ENCODE measurements around the gene PANK2. TPM values are rescaled to one million over a fixed set of nuclear protein-coding genes. Genes with fewer than 3 reads are reported as not detected.
"Not testable (repeated sequence)": the region's sequence is repeated elsewhere in the genome, so short reads cannot be mapped to it uniquely, and the experiment has no call there.

The PANK2 gene
- total and polyA plus RNA-seq, 4 donors, result 21.4 to 53.2 (median 45.5) TPM

DNA sequence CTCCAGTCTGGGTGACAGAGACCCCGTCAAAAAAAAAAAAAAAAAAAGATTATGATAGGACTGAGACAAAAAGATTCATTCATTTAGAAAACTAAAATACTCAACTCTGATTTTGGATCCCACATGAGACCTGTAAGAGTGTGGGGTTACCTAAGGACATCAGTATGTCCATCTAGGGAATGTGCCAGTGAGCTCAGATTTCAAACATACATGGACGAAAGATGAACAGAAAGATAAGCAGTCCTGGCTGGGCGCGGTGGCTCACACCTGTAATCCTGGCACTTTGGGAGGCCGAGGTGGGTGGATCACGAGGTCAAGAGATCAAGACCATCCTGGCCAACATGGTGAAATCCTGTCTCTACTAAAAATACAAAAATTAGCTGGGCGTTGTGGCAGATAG lies 57.5 kb downstream of the PANK2 start:
- H3K27me3 ChIP-seq (ENCODE audit: control insufficient read depth in 1 of 2, insufficient read depth in 2 of 2, low read length in 1 of 2); intact Hi-C loops (cut with DNase I); H3K9me3 ChIP-seq (ENCODE audit: control insufficient read depth, low read length); H3K4me3 ChIP-seq (ENCODE audit: low read length in 2 of 2); H3K4me1 ChIP-seq (ENCODE audit: control insufficient read depth in 1 of 2, insufficient read depth in 2 of 2, low read length in 2 of 2); DNase-seq; H3K36me3 ChIP-seq (ENCODE audit: control insufficient read depth in 1 of 2, insufficient read depth in 2 of 2, low read length in 1 of 2); H3K27ac ChIP-seq (ENCODE audit: low read depth in 1 of 2, low read length in 2 of 2); ATAC-seq (ENCODE audit: low FRiP score): not testable (repeated sequence)
- 87 to 91% methylated on average over 7 of the region's 7 CpGs for WGBS, 2 donors

DNA sequence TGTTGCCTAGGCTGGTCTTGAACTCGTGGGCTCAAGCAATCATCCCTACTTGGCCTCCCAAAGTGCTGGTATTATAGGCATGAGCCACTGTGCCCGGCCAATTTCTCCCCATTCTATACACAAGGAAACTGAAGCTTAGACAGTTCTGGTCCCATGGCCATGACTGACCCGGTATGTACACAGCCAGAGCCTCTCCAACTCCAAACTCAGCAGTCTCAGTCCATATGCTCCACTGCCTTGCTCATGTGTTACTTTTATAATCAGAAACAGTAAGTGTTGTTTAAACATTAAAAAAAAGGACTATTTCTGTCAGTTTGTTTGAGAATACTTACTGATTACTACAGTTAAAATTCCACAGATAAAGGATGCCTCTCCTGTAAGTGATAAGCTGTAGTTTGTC lies 75.5 kb downstream of the PANK2 start:
- Histone ChIP-seq H3K9me3 (ENCODE audit: control insufficient read depth, low read length) (no peaks in the 10 kb centered on the region), H3K4me1 (ENCODE audit: control insufficient read depth in 1 of 2, insufficient read depth in 2 of 2, low read length in 2 of 2) (no peaks in the 10 kb centered on the region), H3K36me3 (ENCODE audit: control insufficient read depth in 1 of 2, insufficient read depth in 2 of 2, low read length in 1 of 2) (peaks cover 0 to 1% of the 10 kb centered on the region in 2 donors), H3K4me3 (ENCODE audit: low read length in 2 of 2) (no peak overlapping the region), H3K27me3 (ENCODE audit: control insufficient read depth in 1 of 2, insufficient read depth in 2 of 2, low read length in 1 of 2) (no peaks in the 10 kb centered on the region), H3K27ac (ENCODE audit: low read depth in 1 of 2, low read length in 2 of 2) (no peak overlapping the region)
- WGBS, 2 donors, result 71 to 85% methylated on average over 3 of the region's 3 CpGs
- ATAC-seq (ENCODE audit: low FRiP score) (no peak), DNase-seq (no peak)
- intact Hi-C loops (cut with DNase I), result no loop called here

DNA sequence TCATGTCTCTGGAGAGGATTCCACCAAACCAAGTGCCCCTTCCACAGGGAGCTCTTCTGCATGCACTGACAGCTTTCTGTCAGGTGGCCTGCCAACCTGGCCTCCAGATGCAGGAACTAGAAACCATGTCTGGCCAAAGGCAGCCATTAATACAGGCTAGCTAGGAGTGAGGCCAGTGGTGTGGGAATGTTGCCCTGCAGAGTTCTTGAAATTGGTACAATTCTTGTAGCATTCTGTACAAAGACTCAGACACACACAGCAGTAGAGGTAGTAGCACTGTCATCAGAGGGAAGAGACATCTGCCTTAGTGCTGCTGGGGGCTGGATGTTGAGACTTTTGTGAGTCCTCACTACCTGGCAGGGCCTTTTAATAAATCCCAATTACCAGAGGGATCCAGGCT lies 77.4 kb downstream of the PANK2 start:
- DNase-seq (no peak), ATAC-seq (ENCODE audit: low FRiP score) (no peak)
- H3K9me3 ChIP-seq (ENCODE audit: control insufficient read depth, low read length), result no peaks in the 10 kb centered on the region
- no peaks in the 10 kb centered on the region for H3K27me3 ChIP-seq (ENCODE audit: control insufficient read depth in 1 of 2, insufficient read depth in 2 of 2, low read length in 1 of 2)
- H3K36me3 ChIP-seq (ENCODE audit: control insufficient read depth in 1 of 2, insufficient read depth in 2 of 2, low read length in 1 of 2), result peaks cover 0 to 1% of the 10 kb centered on the region in 2 donors
- H3K27ac ChIP-seq (ENCODE audit: low read depth in 1 of 2, low read length in 2 of 2), result no peak overlapping the region
- no peak overlapping the region for H3K4me3 ChIP-seq (ENCODE audit: low read length in 2 of 2)
- H3K4me1 ChIP-seq (ENCODE audit: control insufficient read depth in 1 of 2, insufficient read depth in 2 of 2, low read length in 2 of 2), result no peaks in the 10 kb centered on the region
- intact Hi-C loops (cut with DNase I), result no loop called here

DNA sequence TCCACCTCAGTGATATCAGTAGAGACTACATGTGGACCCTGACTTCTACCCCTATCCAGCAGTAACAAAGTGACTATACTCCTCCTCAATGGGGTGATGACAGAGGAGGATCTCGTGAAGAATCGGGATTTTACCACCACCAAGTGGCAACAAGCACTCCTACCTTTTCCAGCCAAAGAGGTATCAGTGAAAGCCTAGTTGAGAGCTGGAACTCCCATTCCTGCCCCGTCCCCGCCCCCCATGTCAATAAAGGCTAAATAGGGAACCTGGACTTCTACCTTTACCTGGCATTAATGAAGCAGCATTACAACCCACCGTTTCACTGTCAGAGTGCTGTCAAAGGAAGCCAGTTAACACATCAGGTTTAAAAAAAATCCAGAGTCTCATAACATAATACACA lies 80.8 kb downstream of the PANK2 start:
- intact Hi-C loops (cut with DNase I), result no loop called here
- no peaks in the 10 kb centered on the region for H3K27me3 ChIP-seq (ENCODE audit: control insufficient read depth in 1 of 2, insufficient read depth in 2 of 2, low read length in 1 of 2)
- H3K9me3 ChIP-seq (ENCODE audit: control insufficient read depth, low read length), result no peaks in the 10 kb centered on the region
- no peak overlapping the region for H3K4me3 ChIP-seq (ENCODE audit: low read length in 2 of 2)
- ATAC-seq (ENCODE audit: low FRiP score), result no peak
- no peaks in the 10 kb centered on the region for H3K4me1 ChIP-seq (ENCODE audit: control insufficient read depth in 1 of 2, insufficient read depth in 2 of 2, low read length in 2 of 2)
- no peak overlapping the region for H3K27ac ChIP-seq (ENCODE audit: low read depth in 1 of 2, low read length in 2 of 2)
- no peaks in the 10 kb centered on the region for H3K36me3 ChIP-seq (ENCODE audit: control insufficient read depth in 1 of 2, insufficient read depth in 2 of 2, low read length in 1 of 2)
- WGBS, 2 donors, result 94% methylated on average over 5 of the region's 5 CpGs
- DNase-seq, result no peak

DNA sequence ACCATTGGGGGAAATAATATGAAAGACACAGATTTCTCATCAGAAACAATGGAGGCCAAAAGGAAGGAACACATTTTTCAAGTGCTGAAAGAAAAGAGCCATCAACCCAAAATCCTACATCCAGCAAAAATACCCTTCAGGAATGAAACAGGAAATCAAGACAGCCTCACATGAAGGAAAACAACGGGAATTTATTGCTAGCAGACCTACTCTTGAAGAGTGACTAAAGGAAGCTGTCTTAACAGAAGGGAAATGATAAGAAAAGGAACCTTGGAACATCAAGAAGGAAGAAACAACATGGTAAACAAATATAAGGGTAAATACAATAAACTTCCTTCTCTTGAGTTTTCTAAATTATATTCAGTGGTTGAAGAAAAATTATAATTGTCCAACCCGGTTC lies 82.0 kb downstream of the PANK2 start:
- Histone ChIP-seq H3K36me3 (ENCODE audit: control insufficient read depth in 1 of 2, insufficient read depth in 2 of 2, low read length in 1 of 2) (peaks cover 0 to 2% of the 10 kb centered on the region in 2 donors), H3K9me3 (ENCODE audit: control insufficient read depth, low read length) (no peaks in the 10 kb centered on the region), H3K4me3 (ENCODE audit: low read length in 2 of 2) (no peak overlapping the region), H3K27me3 (ENCODE audit: control insufficient read depth in 1 of 2, insufficient read depth in 2 of 2, low read length in 1 of 2) (no peaks in the 10 kb centered on the region), H3K27ac (ENCODE audit: low read depth in 1 of 2, low read length in 2 of 2) (no peak overlapping the region), H3K4me1 (ENCODE audit: control insufficient read depth in 1 of 2, insufficient read depth in 2 of 2, low read length in 2 of 2) (peaks cover 0 to 2% of the 10 kb centered on the region in 2 donors)
- ATAC-seq (ENCODE audit: low FRiP score), result no peak
- no peak for DNase-seq
- 44 to 63% methylated on average over 2 of the region's 2 CpGs for WGBS, 2 donors
- intact Hi-C loops (cut with DNase I), result no loop called here

DNA sequence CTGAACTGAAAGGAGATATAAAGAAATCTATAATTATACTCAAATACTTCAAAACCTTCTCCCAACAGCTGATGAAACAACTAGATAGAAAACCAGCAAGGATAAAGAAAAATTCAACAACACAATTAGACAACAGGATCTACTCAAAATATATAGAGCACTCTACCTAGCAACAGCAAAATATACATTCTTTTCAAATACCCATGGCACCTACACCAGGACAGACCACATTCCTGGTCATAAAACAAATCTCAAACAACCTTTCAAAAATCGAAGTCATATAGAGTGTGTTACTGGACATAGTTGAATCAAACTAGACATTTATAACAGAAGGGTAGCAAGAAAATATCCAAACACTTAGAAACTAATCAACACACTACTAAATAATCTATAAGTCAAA lies 83.0 kb downstream of the PANK2 start:
- H3K9me3 ChIP-seq (ENCODE audit: control insufficient read depth, low read length), result no peaks in the 10 kb centered on the region
- peaks cover 2% of the 10 kb centered on the region in 2 donors for H3K4me1 ChIP-seq (ENCODE audit: control insufficient read depth in 1 of 2, insufficient read depth in 2 of 2, low read length in 2 of 2)
- no peak overlapping the region for H3K27ac ChIP-seq (ENCODE audit: low read depth in 1 of 2, low read length in 2 of 2)
- 88 to 95% methylated on average over 1 of the region's 1 CpG for WGBS, 2 donors
- intact Hi-C loops (cut with DNase I), result no loop called here
- H3K27me3 ChIP-seq (ENCODE audit: control insufficient read depth in 1 of 2, insufficient read depth in 2 of 2, low read length in 1 of 2), result no peaks in the 10 kb centered on the region
- DNase-seq, result no peak
- H3K36me3 ChIP-seq (ENCODE audit: control insufficient read depth in 1 of 2, insufficient read depth in 2 of 2, low read length in 1 of 2), result peaks cover 0 to 2% of the 10 kb centered on the region in 2 donors
- H3K4me3 ChIP-seq (ENCODE audit: low read length in 2 of 2), result no peak overlapping the region
- no peak for ATAC-seq (ENCODE audit: low FRiP score)

DNA sequence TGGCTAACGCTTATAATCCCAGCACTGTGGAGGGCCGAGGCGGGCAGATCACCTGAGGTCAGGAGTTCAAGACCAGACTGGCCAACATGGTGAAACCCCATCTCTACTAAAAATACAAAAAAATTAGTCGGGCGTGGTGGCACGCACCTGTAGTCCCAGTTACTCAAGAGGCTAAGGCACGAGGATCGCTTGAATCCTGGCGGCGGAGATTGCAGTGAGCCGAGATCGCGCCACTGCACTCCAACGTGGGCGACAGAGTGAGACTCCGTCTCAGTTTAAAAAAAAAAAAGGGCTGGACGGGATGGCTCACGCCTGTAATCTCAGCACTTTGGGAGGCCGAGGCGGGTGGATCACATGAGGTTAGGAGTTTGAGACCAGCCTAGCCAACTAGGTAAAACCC lies 83.4 kb downstream of the PANK2 start:
- DNase-seq; H3K9me3 ChIP-seq (ENCODE audit: control insufficient read depth, low read length); H3K4me1 ChIP-seq (ENCODE audit: control insufficient read depth in 1 of 2, insufficient read depth in 2 of 2, low read length in 2 of 2); H3K36me3 ChIP-seq (ENCODE audit: control insufficient read depth in 1 of 2, insufficient read depth in 2 of 2, low read length in 1 of 2); ATAC-seq (ENCODE audit: low FRiP score); intact Hi-C loops (cut with DNase I); H3K27me3 ChIP-seq (ENCODE audit: control insufficient read depth in 1 of 2, insufficient read depth in 2 of 2, low read length in 1 of 2); H3K27ac ChIP-seq (ENCODE audit: low read depth in 1 of 2, low read length in 2 of 2); H3K4me3 ChIP-seq (ENCODE audit: low read length in 2 of 2): not testable (repeated sequence)
- 97 to 98% methylated on average over 20 of the region's 20 CpGs for WGBS, 2 donors

DNA sequence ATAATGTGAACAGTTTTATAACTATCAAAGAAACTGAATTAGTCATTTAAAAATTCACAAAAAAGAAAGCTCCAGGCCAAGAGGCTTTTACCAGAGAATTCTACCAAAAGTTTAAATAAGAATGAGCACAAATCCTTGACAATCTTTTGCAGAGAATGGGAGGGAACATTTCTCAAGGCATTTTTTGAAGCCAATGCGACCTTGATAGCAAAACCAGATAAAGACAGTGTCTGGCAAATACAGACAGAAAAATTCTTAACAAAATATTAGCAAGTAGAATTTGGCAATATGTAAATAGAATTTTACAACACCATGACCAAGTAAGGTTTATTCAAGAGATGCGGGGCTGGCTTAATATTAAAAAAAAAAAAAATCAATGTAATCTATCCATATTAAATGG lies 84.5 kb downstream of the PANK2 start:
- Histone ChIP-seq H3K27me3 (ENCODE audit: control insufficient read depth in 1 of 2, insufficient read depth in 2 of 2, low read length in 1 of 2) (no peaks in the 10 kb centered on the region), H3K4me3 (ENCODE audit: low read length in 2 of 2) (no peak overlapping the region), H3K4me1 (ENCODE audit: control insufficient read depth in 1 of 2, insufficient read depth in 2 of 2, low read length in 2 of 2) (peaks cover 2% of the 10 kb centered on the region in 2 donors), H3K9me3 (ENCODE audit: control insufficient read depth, low read length) (no peaks in the 10 kb centered on the region), H3K36me3 (ENCODE audit: control insufficient read depth in 1 of 2, insufficient read depth in 2 of 2, low read length in 1 of 2) (peaks cover 0 to 2% of the 10 kb centered on the region in 2 donors), H3K27ac (ENCODE audit: low read depth in 1 of 2, low read length in 2 of 2) (no peak overlapping the region)
- 4 to 11% methylated on average over 2 of the region's 2 CpGs for WGBS, 2 donors
- intact Hi-C loops (cut with DNase I), result no loop called here
- no peak for ATAC-seq (ENCODE audit: low FRiP score)
- DNase-seq, result no peak

DNA sequence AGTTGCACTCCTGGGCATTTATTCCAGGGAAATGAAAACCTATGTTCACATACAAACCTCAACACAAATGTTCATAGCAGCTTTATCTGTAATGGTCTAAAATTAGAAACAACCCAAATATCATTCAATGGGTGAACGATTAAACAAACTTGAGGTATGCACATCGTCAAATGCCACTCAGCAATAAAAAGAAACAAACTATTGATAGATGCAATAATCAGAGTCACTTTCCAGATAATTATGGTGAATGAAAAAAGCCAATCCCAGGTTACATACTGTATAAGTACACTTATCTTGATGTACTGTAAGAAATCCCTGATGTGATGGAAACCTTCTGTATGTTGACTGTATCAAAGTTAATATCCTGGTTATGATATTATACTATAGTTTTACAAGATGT lies 87.3 kb downstream of the PANK2 start:
- Histone ChIP-seq H3K4me3 (ENCODE audit: low read length in 2 of 2) (no peak overlapping the region), H3K27ac (ENCODE audit: low read depth in 1 of 2, low read length in 2 of 2) (no peak overlapping the region), H3K27me3 (ENCODE audit: control insufficient read depth in 1 of 2, insufficient read depth in 2 of 2, low read length in 1 of 2) (no peaks in the 10 kb centered on the region), H3K9me3 (ENCODE audit: control insufficient read depth, low read length) (no peaks in the 10 kb centered on the region), H3K36me3 (ENCODE audit: control insufficient read depth in 1 of 2, insufficient read depth in 2 of 2, low read length in 1 of 2) (peaks cover 0 to 2% of the 10 kb centered on the region in 2 donors), H3K4me1 (ENCODE audit: control insufficient read depth in 1 of 2, insufficient read depth in 2 of 2, low read length in 2 of 2) (peaks cover 2 to 5% of the 10 kb centered on the region in 2 donors)
- 4 to 9% methylated on average over 2 of the region's 2 CpGs for WGBS, 2 donors
- intact Hi-C loops (cut with DNase I), result no loop called here
- DNase-seq (no peak), ATAC-seq (ENCODE audit: low FRiP score) (no peak)
